PC-9 (cell line): Measurements from ENCODE around the gene HES7.

Experiments used
- CTCF ChIP-seq: fragments of 200-600 bp; sonication (generic); conservative IDR thresholded peaks from 2 replicates; pipeline ENCODE4 v1.6.1; 2017; ENCODE audit warnings: mixed run types, antibody characterized with exemption, mild to moderate bottlenecking, moderate library complexity
- EZH2 ChIP-seq: fragments of 200-600 bp; sonication (generic); IDR thresholded peaks from 2 replicates; pipeline ENCODE4 v1.8.0; 2017; ENCODE audit warnings: antibody characterized with exemption, low read depth

- no peak for TF ChIP-seq CTCF
- TF ChIP-seq EZH2 = no peak
These were observed 2.7 kb upstream of the HES7 start for GRCh38 chr17:8126491-8127066.
